Right renal pelvis (tissue), 4 donors: ENCODE data around the gene GLB1L3. TPM values are rescaled to one million over a fixed set of nuclear protein-coding genes. Genes with fewer than 3 reads are reported as not detected.
"Not testable (repeated sequence)": the region's sequence is repeated elsewhere in the genome, so short reads cannot be mapped to it uniquely, and the experiment has no call there.

Source experiments
- DNase-seq, 4 donors: peaks; one replicate each; pipeline ENCODE4 v3.0.0-alpha.2; 2013; ENCODE audit warnings: low read depth in 4 of 4, low spot score in 3 of 4, missing footprints in 1 of 4
- polyA plus RNA-seq, 4 donors: library from polyadenylated mRNA; unstranded; fragments of 120-200 nt; gene quantifications; one replicate each; pipeline ENCODE4 v1.2.1, GENCODE V29; 2013; ENCODE audit not compliant: insufficient read length in 4 of 4

The GLB1L3 gene
- polyA plus RNA-seq, 4 donors, result 1.00 to 1.6 (median 1.4) TPM

DNA sequence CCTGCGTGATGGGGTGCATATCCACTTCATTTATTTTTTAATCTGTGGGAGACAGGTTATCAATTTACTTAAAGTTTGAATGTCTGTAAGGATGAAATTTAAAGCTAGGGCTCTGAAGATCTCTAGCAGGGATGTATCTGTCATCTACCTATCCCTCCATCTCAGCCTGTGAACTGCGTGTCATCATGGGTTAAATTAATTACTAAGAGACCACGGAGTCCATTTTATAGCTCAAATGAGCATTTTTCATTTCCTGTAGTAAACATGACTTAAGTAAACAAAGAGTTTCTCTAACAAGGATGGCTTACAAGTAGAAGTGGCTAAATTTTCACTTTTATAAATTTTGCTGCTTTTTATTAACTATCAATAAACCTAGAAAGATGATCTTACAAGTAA lies 2.9 kb upstream of the GLB1L3 start:
- no peak for DNase-seq

DNA sequence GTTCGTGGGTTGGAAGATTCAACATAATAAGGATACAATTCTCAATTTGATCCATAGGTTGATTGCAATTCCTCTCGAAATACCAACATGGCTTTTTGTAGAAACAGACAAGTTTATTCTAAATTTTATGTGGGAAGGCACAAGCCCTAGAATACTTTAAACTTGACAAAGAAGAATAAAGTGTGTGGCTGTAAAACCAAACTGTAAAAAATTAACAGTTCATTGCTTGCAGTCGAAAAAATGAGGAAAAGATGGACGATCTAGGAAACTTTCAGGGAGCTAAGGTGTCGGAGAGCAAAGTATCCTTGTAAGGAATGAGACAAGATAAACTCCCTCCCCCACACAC lies 1.0 kb upstream of the GLB1L3 start:
- DNase-seq, result no peak

DNA sequence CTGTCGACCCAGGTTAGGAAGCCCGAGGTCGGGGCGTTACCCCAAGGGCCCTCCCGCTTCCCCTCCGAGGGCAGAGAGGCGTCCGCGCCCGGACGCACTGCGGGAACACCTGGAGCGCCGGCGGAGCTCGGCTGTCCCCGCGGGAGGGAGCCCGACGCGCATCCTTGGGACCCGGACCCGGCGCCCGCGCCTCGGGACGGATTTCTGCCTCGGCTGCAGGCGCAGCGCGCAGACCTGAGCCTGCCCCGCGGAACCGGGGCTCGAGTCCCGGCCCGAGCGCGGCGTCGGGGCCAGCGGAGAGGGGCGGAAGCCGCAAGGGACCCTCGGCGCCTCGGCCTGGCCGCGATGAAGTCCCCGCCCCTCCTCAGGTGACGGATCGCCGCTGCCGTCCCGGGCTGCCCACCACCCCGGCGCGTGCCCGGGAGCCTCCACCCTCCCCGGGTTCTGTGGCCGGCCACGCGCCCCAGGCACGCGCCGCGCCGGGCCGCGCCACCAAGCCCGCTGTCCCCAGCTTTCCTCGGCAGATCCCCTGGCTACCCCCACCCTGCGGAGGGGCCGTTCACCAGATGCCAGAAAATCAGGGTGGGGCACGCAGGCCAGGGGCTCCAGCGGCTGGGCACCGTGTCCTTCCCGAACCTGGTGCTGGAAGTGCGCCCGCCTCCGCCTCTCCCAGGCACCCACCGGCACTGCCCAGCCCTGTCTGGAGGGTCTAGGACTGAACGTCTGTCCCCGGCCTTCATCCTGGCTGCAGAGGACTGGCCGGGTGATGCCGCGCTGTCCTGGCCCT lies 410 bp downstream of the GLB1L3 start:
- DNase-seq, result no peak

DNA sequence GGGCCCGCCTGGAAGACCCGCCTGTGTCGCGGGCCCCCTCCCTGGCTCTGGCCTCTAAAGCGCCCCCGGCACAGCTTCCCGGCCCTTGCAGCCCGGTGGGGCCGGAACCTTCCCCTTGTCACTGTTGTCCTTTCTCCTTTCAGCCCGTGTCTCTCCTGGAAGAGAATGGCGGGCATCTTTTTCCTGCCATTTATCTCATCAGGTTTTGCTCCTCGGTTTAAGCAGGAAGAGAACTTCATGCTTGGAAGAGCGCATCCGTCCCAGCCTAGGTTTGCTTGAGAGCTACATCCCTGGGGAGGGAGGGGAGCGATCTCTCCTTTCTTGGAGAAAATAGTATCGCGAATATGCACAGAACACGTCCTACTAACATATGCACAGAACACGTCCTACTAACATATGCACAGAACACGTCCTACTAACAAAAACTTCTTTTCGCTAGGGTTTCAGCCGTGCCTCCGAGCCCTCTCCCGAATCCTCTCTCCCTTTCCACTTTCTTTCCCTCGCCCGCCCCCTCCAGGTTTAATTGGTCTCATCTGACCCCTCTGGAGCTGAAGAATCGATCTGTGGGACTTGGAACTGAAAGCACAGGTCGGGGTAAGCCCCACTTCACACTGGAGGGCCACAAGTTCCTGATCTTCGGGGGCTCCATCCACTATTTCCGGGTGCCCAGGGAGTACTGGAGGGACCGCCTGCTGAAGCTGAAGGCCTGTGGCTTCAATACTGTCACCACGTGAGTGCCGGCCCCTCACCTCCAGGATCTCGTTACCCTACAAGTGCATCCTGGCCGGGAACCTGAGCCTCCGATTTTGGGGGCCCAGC lies 1.2 kb downstream of the GLB1L3 start:
- DNase-seq, result no peak

DNA sequence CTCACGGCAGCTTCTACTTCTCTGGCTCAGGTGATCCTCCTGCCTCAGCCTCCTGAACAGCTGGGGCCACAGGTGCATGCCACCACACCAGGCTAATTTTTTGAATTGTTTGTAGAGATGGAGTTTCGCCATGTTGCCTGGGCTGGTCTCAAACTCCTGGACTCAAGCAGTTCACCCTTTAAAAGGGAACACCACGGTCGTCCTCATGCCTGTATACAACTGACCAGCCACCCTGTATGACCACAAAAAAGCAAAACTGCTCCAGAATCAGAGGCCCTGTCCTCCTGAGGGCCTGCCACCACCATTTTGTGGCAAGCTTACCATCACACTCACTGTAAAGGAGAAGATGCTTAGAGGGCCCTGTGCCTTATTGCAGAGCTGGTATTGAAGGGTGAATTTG lies 2.2 kb downstream of the GLB1L3 start:
- DNase-seq, result no peak

DNA sequence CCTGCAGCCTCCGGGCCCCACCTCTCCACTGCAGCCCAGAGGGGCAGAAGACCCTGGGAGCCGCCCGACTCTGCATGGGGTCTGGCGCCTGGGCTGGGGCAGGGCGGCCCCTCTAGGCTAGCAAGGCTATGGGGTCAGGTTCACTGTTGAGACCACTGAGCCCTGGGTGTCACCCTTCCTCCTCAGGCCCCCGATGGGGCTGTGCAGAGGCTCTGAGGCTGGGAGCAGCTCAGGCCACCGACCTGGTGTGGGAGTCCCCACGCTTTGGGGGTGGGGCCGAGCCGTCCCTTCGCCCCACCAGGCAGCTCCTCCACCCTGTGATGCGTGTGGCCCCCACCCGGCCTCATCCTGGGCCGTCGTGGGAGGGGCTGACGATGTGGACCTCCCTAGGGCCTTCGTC lies 5.5 kb downstream of the GLB1L3 start:
- DNase-seq, result not testable (repeated sequence)

DNA sequence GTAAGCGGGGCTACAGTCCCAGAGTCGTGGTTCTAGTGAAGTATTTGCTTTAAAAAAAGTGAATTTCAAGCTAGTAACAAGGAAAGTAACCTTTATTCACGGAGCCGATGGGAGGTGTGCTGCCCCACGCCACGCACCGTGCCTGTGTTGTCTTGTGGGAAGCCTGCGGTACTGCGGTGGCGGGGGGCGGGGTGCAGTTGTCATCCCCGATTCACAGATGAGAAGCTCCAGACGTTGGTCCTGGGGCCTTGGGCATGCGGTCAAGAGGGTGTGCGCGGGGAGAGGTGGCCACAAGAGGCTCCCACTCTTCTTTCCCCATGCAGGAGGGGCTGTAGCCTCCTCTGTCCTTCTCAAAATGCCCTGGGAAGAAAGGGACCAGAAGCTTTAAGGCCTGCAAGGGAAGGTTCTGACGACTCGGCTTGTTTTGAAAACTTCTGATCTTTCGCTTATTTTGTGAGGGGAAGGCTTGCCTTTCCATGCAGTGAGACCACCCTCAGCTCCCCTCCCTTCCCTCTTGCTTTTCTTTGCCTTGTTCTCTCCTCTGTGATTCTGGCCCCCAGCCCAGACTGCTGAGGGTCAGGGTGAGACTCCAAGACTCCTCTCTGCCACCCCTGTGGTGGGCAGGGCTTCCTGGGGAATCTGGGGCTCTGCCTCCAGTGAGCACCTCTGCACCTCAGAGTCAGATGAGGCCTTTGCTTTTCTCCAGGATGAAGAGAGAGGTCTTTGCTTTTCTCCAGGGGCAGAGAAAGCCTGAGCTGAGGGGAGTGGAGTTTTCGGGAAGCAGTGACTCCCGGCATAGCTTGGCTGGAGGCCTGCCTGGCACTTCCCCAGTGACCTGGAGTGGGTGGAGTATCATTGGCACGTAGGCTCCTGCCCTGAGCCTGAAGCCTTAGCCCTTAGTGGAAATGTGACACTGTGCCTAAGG lies 6.2 kb downstream of the GLB1L3 start:
- no peak for DNase-seq

DNA sequence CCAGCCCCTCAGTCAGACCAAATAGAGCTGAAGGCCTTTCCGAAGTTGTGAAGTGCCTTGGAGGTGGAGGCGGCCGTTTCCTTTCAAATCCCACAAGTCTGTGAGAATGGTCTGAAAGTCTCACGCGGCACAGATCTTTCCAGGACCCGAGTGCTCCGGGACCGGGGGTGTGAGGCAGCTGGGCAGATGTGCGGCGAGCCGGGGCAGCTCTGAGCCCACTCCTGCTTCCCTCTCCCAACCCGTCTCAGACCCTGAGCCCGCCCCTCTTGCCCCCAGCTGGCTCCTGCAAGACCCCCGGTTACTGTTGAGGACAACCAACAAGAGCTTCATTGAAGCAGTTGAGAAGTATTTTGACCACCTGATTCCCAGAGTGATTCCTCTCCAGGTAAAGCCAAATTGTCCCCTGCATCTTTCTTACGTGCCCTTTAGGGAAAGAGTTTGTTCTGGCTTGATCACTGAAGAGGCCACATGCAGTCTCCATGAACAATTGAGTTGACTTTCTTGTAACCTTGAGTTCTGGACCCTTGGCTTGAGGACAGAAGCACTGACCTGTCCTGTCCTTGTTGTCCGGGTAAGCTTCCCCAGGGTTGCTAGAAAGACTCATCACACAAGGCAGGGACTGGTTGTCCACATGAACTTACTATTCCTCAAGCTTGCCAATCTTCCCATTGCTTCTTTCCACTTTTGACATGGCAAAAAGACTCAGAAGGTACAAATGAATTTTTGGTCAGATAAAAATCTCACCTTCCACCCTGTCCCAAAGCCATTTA lies 7.5 kb downstream of the GLB1L3 start:
- no peak for DNase-seq

DNA sequence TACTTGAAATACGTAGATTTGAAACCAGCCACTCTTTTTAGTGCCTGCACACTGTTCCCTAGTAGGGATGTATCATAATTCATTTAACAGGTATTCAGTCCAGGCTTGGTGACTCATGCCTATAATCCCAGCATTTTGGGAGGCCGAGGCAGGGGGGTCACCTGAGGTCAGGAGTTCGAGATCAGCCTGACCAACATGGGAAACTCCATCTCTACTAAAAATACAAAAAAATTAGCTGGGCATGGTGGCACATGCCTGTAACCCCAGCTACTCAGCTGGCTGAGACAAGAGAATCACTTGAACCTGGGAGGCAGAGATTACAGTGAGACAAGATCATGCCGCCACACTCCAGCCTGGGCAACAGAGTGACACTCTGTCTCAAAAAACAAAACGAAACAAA lies 8.2 kb downstream of the GLB1L3 start:
- DNase-seq, result not testable (repeated sequence)

DNA sequence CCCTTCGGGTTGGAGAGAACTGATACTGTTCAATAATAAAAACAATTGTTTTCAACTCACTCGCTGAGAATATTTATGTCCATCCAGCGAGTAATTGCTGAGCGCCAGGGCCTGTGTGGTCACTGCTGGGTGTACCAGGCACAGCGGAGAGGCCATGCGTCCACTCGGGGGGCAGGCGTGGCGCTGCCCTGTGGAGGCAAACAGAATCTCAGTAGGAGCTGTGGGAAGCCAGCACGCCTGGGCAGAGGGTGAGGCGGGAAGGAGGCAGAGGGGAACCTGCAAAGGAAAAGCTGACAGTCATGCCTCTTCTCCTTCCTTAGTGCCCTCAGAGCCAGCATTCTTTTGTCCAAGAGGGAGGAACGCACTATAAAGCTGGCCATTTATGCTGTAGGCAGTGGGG lies 11.4 kb downstream of the GLB1L3 start:
- DNase-seq, result no peak

DNA sequence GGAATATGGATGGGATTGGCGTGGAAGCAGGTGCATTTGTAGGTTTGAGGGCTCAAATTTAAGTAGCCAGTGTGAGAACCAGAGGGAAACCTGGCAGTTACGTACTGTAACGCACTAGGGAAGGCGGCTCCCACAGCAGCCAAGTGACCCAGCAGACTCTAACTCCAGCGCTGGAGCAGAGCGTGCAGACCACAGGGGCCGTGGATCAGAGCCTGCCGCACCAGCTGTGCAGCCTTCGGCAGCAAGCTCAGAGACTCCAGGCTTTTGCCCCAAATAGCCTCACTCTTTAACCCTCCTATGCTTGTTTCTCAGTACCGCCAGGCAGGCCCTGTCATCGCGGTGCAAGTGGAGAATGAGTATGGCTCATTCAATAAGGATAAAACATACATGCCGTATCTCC lies 12.3 kb downstream of the GLB1L3 start:
- no peak for DNase-seq

DNA sequence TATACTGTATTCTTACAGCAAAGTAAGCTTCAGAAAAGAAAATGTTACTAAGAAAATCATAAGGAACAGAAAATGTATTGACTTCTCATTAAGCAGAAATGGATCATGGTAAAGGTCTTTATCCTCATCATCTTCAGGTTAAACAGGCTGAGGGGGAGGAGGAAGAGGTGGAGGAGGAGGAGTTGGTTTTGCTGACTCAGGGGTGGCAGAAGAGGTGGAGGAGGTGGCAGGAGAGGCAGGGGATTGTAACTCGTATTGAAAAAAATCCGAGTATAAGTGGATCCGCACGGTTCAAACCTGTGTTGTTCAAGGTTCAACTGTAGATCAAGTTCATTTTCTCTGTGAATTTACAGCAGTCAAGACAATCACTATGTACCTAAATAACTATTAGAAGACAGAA lies 13.0 kb downstream of the GLB1L3 start:
- no peak for DNase-seq

DNA sequence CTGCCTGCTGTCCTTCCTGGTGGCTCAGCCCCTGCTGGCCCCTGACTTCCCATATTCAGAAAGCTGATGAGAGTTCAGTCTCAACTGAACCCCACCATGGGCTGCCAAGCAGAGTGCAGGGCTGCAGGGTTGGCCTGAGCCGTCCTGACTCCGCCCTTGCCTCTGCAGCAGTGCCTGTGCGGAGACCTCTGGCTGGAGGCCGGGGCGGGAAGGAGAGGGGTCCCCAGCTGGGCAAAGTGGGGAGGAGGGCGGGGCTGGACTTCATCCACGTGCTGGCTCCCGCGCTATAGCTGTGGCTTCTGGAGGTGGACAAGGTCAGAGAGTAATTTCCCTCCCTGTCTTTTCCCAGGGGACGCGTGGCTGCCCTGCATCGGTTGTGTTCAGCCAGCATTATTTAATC lies 13.6 kb downstream of the GLB1L3 start:
- DNase-seq, result no peak

DNA sequence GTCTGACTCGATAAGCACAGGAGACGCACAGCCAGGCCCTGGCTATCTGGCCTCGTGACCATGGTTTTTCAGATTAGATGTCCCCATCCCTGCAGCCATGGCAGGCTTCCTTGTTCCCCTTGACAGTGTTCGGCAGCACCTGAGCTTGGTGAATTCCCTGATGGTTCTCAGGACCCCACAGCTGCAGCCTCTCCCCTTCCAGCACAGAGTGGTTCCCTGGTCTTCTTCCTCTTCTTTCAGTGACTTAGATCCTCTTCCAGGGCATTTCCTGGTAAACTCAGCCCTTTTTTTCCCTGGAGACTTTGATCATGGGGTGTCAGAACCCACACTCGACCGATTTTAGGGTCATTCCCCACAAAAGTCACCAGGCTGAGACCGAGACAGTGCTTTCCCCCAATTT lies 14.5 kb downstream of the GLB1L3 start:
- DNase-seq, result no peak

DNA sequence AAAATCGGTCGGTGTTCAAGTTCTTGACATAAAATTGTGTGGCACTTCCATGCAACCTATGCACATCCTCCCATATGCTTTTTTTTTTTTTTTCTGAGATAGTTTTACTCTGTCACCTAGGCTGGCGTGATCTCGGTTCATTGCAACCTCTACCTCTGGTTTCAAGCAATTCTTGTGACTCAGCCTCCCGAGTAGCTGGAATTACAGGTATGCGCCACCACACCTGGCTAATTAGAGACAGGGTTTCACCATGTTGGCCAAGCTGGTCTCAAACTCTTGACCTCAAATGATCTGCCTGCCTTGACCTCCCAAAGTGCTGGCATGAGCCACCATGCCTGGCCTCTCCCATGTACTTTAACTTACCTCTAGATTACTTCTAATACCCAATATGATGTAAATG lies 15.0 kb downstream of the GLB1L3 start:
- DNase-seq, result no peak

DNA sequence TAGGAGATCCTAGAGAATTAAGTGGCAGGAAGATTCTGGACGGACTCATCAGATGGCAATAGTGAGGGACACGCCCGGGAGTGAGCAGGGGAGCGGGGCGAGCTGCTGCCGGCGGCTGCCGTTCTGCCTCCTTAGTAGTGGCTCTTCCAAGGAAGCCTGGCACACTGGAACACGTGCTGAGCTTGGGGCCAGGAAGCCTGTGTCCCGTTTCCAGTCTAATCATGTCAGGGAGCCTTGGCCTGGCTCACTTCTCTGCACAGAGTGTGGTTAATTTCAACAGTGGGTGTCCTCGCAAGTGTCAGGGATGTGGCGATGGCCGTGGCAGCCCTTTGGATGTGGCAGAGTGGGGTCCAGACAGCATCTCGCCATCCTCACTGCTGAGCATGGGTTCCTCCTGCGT lies 16.5 kb downstream of the GLB1L3 start:
- no peak for DNase-seq

DNA sequence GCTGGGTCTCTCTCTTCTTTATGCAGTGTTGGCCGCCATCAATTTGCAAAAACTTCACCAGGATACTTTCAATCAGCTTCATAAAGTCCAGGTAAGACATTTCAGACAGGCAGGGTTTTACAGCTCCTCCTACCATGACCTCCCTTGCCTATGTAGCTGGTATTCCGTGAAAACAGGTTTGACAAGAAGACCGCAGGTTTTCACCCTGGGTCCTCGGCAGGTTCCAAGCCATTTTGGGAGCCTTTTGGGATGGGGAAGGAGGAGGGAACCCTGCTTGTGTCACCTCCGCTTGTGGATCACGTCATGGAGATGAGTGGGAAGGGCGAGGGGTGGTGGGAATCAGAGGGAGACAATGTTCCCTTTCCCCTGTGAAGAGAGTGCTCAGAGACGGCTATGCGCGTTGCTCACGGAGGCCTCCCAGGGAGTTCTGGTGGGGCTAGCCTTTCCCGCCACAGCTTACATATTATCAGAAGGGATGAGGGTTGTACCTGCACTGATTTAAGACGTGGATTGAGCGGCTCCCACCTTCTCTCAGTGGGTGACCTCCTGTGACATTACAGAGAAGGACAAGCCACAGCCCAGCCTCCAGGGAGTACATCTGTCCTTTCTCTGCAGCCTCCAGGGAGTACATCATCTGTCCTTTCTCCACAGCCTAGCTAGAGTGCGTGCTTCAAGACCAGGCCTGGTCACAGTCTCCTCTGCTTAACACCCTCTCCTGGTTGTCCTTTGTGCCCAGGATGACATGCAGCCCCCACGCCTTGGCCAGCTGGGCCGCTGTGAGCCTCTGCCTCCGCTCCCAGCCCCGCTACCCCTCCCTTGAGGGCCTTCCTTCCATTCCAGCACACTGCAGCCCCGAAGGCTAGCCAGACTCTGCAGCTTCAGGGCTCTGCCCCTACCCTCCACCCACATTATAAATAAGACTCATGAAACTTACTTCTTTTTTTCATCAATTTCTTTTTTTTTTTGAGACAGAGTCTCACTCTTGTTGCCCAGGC lies 17.2 kb downstream of the GLB1L3 start:
- DNase-seq, result no peak

DNA sequence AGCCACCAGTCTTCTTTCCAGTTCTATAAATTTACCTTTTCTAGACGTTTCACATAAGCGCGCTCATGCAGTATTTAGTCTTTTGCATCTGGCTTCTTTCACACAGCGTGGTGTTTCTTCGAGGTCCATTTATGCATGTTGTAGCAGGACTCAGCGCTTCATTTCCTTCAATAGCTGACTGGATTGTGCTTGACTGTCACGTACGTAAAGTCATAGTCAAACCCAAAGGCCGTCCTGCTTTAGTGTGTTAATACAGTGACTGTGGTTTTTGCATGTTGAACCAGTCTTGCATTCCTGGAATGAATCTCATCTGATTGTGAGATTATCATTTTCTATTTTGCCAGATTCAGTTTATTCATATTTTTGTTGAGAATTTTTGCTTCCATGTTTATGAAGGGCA lies 18.5 kb downstream of the GLB1L3 start:
- no peak for DNase-seq

DNA sequence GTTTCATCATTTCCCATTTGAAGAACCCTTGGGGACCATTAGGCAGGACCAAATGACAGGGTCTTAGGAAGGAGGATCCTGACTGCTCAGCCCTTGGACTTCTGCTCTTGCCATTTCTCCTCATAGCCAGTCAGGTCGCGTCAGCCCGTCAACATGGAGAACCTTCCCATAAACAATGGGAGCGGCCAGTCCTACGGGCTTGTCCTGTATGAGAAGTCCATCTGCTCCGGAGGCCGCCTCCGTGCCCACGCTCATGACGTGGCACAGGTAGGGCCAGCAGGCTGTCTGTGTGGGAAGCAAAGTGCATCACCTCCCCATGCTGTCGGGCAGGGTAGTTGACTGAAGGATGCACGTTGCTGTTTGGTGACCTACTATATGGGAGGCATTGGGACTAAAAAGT lies 36.0 kb downstream of the GLB1L3 start:
- no peak for DNase-seq
